Keratinocyte (primary cell): Measurements from ENCODE around the gene IL1B.

Experiments
- EZH2 ChIP-seq: IDR thresholded peaks from one replicate; pipeline ENCODE4 v1.6.1; 2012; ENCODE audit warnings: inconsistent platforms, mild to moderate bottlenecking, low read length, moderate library complexity
- TF ChIP-seq, protein P1 (sequence below), 3 experiments: IDR thresholded peaks in 1 of 3; conservative IDR thresholded peaks in 1 of 3; optimal IDR thresholded peaks in 1 of 3; 2 replicates in 2 of 3; 3 replicates in 1 of 3; pipeline versions ENCODE3 to v1.5.1; 2011; ENCODE audit warnings: low read length in 3 of 3, mild to moderate bottlenecking in 3 of 3, moderate library complexity in 2 of 3, control low read depth in 1 of 3, inconsistent platforms in 1 of 3; ENCODE audit not compliant: insufficient read depth in 2 of 3; ENCODE audit errors: extremely low read depth in 1 of 3

DNA sequence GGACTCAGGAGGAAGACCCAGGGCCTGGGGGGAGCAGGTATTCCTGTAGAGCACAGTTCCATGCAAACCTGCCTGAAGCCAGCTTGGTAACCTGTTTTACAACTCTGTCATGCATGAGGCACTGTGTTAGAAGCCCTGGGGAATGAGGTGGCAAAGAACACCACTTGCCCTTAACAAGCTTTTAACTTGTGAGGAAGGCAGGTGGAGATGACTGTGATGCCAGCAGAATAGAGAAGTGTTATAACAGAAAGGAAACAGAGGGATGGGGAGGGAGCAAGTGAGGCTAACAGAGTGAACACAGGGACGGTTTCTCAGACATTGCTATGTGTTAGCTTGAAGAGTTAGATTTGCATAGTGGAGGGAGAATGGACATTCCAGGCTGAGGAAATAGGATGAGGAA, 40.8 kb downstream of the IL1B start:
- TF ChIP-seq, protein P1, sequence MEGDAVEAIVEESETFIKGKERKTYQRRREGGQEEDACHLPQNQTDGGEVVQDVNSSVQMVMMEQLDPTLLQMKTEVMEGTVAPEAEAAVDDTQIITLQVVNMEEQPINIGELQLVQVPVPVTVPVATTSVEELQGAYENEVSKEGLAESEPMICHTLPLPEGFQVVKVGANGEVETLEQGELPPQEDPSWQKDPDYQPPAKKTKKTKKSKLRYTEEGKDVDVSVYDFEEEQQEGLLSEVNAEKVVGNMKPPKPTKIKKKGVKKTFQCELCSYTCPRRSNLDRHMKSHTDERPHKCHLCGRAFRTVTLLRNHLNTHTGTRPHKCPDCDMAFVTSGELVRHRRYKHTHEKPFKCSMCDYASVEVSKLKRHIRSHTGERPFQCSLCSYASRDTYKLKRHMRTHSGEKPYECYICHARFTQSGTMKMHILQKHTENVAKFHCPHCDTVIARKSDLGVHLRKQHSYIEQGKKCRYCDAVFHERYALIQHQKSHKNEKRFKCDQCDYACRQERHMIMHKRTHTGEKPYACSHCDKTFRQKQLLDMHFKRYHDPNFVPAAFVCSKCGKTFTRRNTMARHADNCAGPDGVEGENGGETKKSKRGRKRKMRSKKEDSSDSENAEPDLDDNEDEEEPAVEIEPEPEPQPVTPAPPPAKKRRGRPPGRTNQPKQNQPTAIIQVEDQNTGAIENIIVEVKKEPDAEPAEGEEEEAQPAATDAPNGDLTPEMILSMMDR (optimal IDR thresholded peaks at IDR 0.05 in 1 of 3, IDR thresholded peaks at IDR 0.05 in 1 of 3, conservative IDR thresholded peaks at IDR 0.05 in 1 of 3; ENCODE audit: extremely low read depth in 1 of 3, insufficient read depth in 2 of 3, low read length in 3 of 3) = peak in 1 of 3 experiments; percentile 10
- no peak for TF ChIP-seq EZH2
